Measurements from ENCODE around the gene FBF1. TPM values are rescaled to one million over a fixed set of nuclear protein-coding genes. Genes with fewer than 3 reads are reported as not detected.
"Not testable (repeated sequence)": the region's sequence is repeated elsewhere in the genome, so short reads cannot be mapped to it uniquely, and the experiment has no call there.

FBF1 gene
- total and polyA plus RNA-seq, 2 donors (not counting 3 experiments of a cell fraction or from before 2014, with no cell fraction given): 4.9 to 9.4 TPM

GRCh38 chr17:75975757-75976174 is 34.9 kb upstream of the FBF1 start:
- ChIA-PET POLR2A (no interaction called here), CTCF (no interaction called here)
- DNase-seq (ENCODE audit: low read depth, low spot score): no peak
- intact Hi-C loops (cut with micrococcal nuclease): no loop called here
- Histone ChIP-seq H3K4me1 (ENCODE audit: control insufficient read depth, extremely low read depth, insufficient read depth, low read length) (peaks cover 21% of the 10 kb centered on the region), H4K20me1 (replicated peaks; ENCODE audit: control insufficient read depth, extremely low read depth, insufficient read depth, low read length) (no peaks in the 10 kb centered on the region), H3K9me1 (replicated peaks; ENCODE audit: control insufficient read depth, extremely low read depth, insufficient read depth, low read length) (no peaks in the 10 kb centered on the region), H3K27me3 (ENCODE audit: control insufficient read depth in 2 of 2, insufficient read depth in 2 of 2, low read length in 2 of 2) (no peaks in the 10 kb centered on the region), H3K9me3 (replicated peaks; ENCODE audit: control insufficient read depth, insufficient read depth, low read length) (no peaks in the 10 kb centered on the region), H3K27ac (ENCODE audit: insufficient read depth, low read depth, low read length) (no peak overlapping the region), H3K4me2 (ENCODE audit: insufficient read depth, low read length) (peak overlapping the region; percentile 40), H3K9ac (replicated peaks; ENCODE audit: extremely low read depth, insufficient read depth, low read length) (no peak overlapping the region), H3K36me3 (ENCODE audit: control insufficient read depth in 2 of 2, extremely low read depth in 1 of 2, insufficient read depth in 2 of 2, low read length in 2 of 2) (no peaks in the 10 kb centered on the region), H3K4me3 (replicated peaks in 1 of 3; ENCODE audit: insufficient read depth in 1 of 3, low read depth in 1 of 3, low read length in 3 of 3) (no peak overlapping the region), H3K79me2 (ENCODE audit: control insufficient read depth, insufficient read depth, low read length) (peaks cover 13% of the 10 kb centered on the region), H2AFZ (ENCODE audit: low read depth, low read length) (no peak overlapping the region)
- no TSS peak for BruUV-seq (replicated peaks)
- TF ChIP-seq FOS (IDR thresholded peaks at IDR 0.05; ENCODE audit: borderline replicate concordance, insufficient read depth, low read length) (no peak), EZH2 (IDR thresholded peaks at IDR 0.05; ENCODE audit: borderline replicate concordance, low read depth, low read length, severe bottlenecking) (no peak), CTCF (IDR thresholded peaks at IDR 0.05; ENCODE audit: extremely low read depth in 1 of 2, insufficient read depth in 1 of 2, low read depth in 1 of 2, low read length in 2 of 2) (no peak), MAX (IDR thresholded peaks at IDR 0.05; ENCODE audit: insufficient read depth, insufficient read length) (no peak), POLR2A (IDR thresholded peaks at IDR 0.05; ENCODE audit: low read depth, low read length) (no peak), MYC (IDR thresholded peaks at IDR 0.05; ENCODE audit: low read depth, low read length) (no peak), POLR2AphosphoS5 (IDR thresholded peaks at IDR 0.05; ENCODE audit: insufficient read depth, low read depth, low read length) (no peak), JUN (IDR thresholded peaks at IDR 0.05; ENCODE audit: borderline replicate concordance, insufficient read depth, insufficient read length, low read depth) (no peak), GATA2 (IDR thresholded peaks at IDR 0.05; ENCODE audit: insufficient read depth, insufficient read length, low read depth, low read length) (no peak)
- dilution Hi-C loops (cut with MboI; ENCODE audit: extremely low pct_ligation_motif_present, low sequenced_read_pairs): no loop called here
- no peak for FAIRE-seq

- H3K27me3 ChIP-seq (ENCODE audit: control insufficient read depth in 2 of 2, insufficient read depth in 2 of 2, low read length in 2 of 2); H3K4me3 ChIP-seq (replicated peaks in 1 of 3; ENCODE audit: insufficient read depth in 1 of 3, low read depth in 1 of 3, low read length in 3 of 3); H3K9ac ChIP-seq (replicated peaks; ENCODE audit: extremely low read depth, insufficient read depth, low read length); intact Hi-C loops (cut with micrococcal nuclease); H3K9me1 ChIP-seq (replicated peaks; ENCODE audit: control insufficient read depth, extremely low read depth, insufficient read depth, low read length); DNase-seq (ENCODE audit: low read depth, low spot score); H4K20me1 ChIP-seq (replicated peaks; ENCODE audit: control insufficient read depth, extremely low read depth, insufficient read depth, low read length); H3K27ac ChIP-seq (ENCODE audit: insufficient read depth, low read depth, low read length); FAIRE-seq; CTCF ChIA-PET; H3K9me3 ChIP-seq (replicated peaks; ENCODE audit: control insufficient read depth, insufficient read depth, low read length); BruUV-seq (replicated peaks); H2AFZ ChIP-seq (ENCODE audit: low read depth, low read length); dilution Hi-C loops (cut with MboI; ENCODE audit: extremely low pct_ligation_motif_present, low sequenced_read_pairs); POLR2A ChIA-PET; H3K4me2 ChIP-seq (ENCODE audit: insufficient read depth, low read length); H3K36me3 ChIP-seq (ENCODE audit: control insufficient read depth in 2 of 2, extremely low read depth in 1 of 2, insufficient read depth in 2 of 2, low read length in 2 of 2): not testable (repeated sequence)
- Histone ChIP-seq H3K4me1 (ENCODE audit: control insufficient read depth, extremely low read depth, insufficient read depth, low read length) (peaks cover 24% of the 10 kb centered on the region), H3K79me2 (ENCODE audit: control insufficient read depth, insufficient read depth, low read length) (peaks cover 14% of the 10 kb centered on the region)
Measured at GRCh38 chr17:75975187-75975586, 34.3 kb upstream of the FBF1 start.

Data from endothelial cell of umbilical vein (primary cell).